Stimulated activated naive CD8-positive, alpha-beta T cell treated with anti-CD3 and anti-CD28 coated beads, Interleukin-15, Interleukin-2, amounts not matched to agents 100 ng/mL and 50 ng/mL, for 24 hours (primary cell): ENCODE data around the gene ASCC3.
"Not testable (repeated sequence)": the region's sequence is repeated elsewhere in the genome, so short reads cannot be mapped to it uniquely, and the experiment has no call there.

ENCODE experiments used
- H3K27ac Mint-ChIP-seq: one replicate; pipeline ENCODE4 v1.8.0; 2021; ENCODE audit warnings: mild to moderate bottlenecking, mixed read lengths
- H3K27me3 Mint-ChIP-seq: one replicate; pipeline ENCODE4 v1.8.0; 2021; ENCODE audit warnings: mixed read lengths
- H3K36me3 Mint-ChIP-seq: one replicate; pipeline ENCODE4 v1.8.0; 2021; ENCODE audit warnings: low read depth, mixed read lengths
- H3K4me1 Mint-ChIP-seq: one replicate; pipeline ENCODE4 v1.8.0; 2021; ENCODE audit warnings: low read depth, mixed read lengths
- H3K4me3 Mint-ChIP-seq: one replicate; pipeline ENCODE4 v1.8.0; 2021; ENCODE audit warnings: mild to moderate bottlenecking, mixed read lengths
- H3K9me3 Mint-ChIP-seq: one replicate; pipeline ENCODE4 v1.8.0; 2021; ENCODE audit warnings: mixed read lengths

The ASCC3 gene

DNA sequence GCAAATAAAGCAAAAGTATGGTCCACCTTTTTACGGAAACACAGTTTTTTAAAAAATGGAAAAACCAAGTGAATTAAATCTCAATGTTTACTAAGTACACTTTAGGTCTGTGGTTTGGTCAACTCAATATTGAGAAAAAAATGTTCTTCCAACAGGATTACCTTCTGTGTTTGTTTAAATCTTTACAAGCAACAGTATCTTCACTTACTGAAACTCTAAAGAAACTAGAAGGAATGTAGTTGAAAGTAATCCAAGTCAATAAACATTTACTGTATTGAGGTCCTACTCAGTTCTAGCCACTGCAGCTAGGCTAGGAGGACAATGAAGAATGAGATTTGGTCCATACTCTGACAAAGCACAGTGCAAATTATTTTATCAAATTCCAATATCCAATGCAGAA, 80.1 kb downstream of the ASCC3 start:
- Mint-ChIP-seq H3K9me3 (no peaks in the 10 kb centered on the region), H3K4me3 (no peak overlapping the region), H3K27ac (no peak overlapping the region), H3K36me3 (peaks cover 52% of the 10 kb centered on the region), H3K27me3 (no peaks in the 10 kb centered on the region), H3K4me1 (no peaks in the 10 kb centered on the region)

DNA sequence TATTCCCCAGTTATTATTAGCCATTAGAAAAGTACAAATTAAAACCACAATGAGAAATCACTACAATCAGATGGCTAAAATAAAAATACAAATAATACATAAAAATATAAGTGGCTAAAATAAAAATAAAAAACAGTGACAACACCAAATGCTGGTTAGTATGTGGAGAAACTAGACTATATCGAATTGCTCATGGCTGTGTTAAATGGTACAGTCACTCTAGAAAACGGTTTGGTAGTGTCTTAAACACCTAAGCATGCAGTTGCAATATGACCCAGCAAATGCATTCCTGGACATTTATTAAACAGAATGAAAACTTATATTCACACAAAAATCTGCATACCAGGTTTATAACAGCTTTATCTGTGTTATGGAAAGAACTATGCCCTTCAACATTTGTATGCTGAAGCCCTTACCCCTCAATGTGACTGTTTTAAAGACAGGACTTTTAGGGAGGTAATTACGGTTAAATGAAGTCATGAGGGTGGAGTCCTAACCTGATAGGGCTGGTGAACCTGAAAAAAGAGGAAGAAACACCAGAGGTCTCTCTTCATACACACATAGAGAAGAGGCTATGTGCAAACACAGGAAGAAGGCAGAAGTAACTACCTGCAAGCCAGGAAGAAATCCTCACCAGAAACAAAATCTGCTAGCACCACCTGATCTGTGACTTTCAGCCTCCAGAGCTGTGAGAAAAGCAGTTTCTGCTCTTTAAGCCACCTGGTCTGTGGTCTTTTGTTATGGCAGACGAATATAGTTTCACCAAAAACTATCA, 84.9 kb downstream of the ASCC3 start:
- no peak overlapping the region for H3K4me3 Mint-ChIP-seq
- H3K36me3 Mint-ChIP-seq: peaks cover 62% of the 10 kb centered on the region
- H3K27ac Mint-ChIP-seq: no peak overlapping the region
- H3K27me3 Mint-ChIP-seq: no peaks in the 10 kb centered on the region
- no peaks in the 10 kb centered on the region for H3K4me1 Mint-ChIP-seq
- no peaks in the 10 kb centered on the region for H3K9me3 Mint-ChIP-seq

DNA sequence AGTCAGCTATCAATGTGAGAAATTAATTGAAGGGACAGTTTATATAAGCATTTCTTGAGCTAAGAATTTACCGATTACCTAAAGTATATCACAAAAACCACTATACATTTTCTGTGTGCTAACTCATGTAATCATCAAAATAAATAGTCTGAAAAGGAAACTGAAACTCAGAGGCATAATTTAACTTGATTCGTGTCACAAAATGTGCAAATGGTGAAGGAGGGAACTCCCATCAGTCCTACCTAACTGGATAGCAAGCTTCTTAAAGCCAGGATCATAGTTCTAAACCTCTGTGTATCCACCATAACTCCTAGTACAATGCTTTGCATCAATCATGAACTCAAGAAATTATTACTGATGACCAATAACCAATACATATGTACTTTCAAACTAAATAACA, 91.0 kb downstream of the ASCC3 start:
- Mint-ChIP-seq H3K4me1 (peaks cover 5% of the 10 kb centered on the region), H3K27me3 (no peaks in the 10 kb centered on the region), H3K36me3 (peaks cover 55% of the 10 kb centered on the region), H3K4me3 (no peak overlapping the region), H3K9me3 (no peaks in the 10 kb centered on the region), H3K27ac (no peak overlapping the region)

DNA sequence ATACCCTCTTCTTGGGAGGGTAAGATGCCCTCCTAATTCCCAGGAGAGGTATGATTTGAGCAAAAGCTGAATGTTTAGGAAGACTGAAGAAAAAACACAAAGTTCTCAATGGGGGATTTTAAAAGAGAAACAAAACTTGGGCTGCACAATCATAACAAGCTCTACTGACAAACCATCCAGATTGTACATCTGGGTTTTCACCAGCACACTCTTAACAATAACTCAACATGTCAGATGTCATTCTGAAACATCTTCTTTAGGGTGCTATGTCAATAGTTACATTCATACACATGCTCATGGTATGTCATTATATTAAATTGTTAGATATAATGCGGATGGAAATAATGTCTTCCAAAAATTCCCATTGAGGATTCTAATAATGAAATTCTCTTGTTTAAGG, 95.1 kb downstream of the ASCC3 start:
- peaks cover 57% of the 10 kb centered on the region for H3K36me3 Mint-ChIP-seq
- H3K9me3 Mint-ChIP-seq: no peaks in the 10 kb centered on the region
- H3K4me3 Mint-ChIP-seq: no peak overlapping the region
- H3K27me3 Mint-ChIP-seq: no peaks in the 10 kb centered on the region
- peaks cover 5% of the 10 kb centered on the region for H3K4me1 Mint-ChIP-seq
- no peak overlapping the region for H3K27ac Mint-ChIP-seq

DNA sequence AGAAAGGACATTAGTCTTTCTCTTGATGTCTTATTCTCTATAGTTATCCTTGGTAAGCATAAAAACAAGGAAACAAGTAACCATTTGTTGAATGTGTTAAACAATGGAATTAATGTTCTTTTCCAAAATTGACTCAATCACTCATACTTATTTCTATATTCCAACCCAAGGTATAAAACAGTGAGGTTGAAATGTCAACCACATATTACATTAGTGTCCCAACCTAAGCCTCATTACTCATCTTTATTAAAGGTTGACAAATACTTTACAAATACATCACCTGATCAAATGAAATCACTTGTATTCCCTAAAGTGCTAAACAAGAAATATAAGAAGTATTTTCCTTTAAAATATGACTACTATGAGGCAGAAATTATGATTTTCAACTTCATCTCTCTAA, 100.5 kb downstream of the ASCC3 start:
- Mint-ChIP-seq H3K27me3 (no peaks in the 10 kb centered on the region), H3K36me3 (peaks cover 35% of the 10 kb centered on the region), H3K4me3 (no peak overlapping the region), H3K9me3 (no peaks in the 10 kb centered on the region), H3K4me1 (no peaks in the 10 kb centered on the region), H3K27ac (no peak overlapping the region)

DNA sequence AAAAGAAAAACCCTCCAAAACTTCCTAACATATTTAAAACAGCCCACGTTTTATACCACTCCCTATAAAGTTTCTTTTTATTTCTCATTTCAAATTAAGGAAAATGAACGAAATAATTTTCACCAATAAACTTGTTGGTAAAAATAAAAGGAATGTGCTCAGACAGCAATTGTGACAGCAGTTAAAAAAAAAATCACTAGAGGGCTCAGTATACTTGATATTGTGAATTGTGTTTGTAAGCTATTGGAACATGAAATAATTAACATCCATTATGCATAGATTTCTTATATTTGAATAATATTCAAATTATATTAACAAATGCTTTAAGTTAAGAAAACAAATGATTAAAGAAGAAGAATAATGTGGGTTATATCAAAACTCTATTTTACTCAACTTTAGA, 105.5 kb downstream of the ASCC3 start:
- Mint-ChIP-seq H3K27ac (no peak overlapping the region), H3K4me1 (no peaks in the 10 kb centered on the region), H3K4me3 (no peak overlapping the region), H3K9me3 (no peaks in the 10 kb centered on the region), H3K27me3 (no peaks in the 10 kb centered on the region), H3K36me3 (peaks cover 12% of the 10 kb centered on the region)

DNA sequence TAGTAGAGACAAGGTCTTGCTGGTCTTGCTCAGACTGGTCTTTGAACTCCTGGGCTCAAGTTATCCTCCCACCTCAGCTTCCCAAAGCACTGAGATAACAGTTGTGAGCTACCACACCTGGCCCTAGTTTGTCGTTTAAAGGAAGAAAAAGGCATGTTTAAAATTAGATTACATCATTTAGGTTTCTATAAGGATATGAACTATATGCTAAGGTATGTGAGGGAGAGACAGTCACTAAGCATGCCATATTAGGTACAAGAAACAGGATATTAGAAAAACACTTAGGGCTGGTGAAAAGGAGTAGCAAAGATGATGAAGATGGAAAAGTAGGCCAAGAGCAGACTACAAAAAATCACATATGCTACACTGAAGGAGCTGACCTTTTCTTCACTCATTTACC, 106.4 kb downstream of the ASCC3 start:
- no peaks in the 10 kb centered on the region for H3K27me3 Mint-ChIP-seq
- no peaks in the 10 kb centered on the region for H3K4me1 Mint-ChIP-seq
- peaks cover 20% of the 10 kb centered on the region for H3K36me3 Mint-ChIP-seq
- H3K27ac Mint-ChIP-seq: no peak overlapping the region
- no peak overlapping the region for H3K4me3 Mint-ChIP-seq
- no peaks in the 10 kb centered on the region for H3K9me3 Mint-ChIP-seq

DNA sequence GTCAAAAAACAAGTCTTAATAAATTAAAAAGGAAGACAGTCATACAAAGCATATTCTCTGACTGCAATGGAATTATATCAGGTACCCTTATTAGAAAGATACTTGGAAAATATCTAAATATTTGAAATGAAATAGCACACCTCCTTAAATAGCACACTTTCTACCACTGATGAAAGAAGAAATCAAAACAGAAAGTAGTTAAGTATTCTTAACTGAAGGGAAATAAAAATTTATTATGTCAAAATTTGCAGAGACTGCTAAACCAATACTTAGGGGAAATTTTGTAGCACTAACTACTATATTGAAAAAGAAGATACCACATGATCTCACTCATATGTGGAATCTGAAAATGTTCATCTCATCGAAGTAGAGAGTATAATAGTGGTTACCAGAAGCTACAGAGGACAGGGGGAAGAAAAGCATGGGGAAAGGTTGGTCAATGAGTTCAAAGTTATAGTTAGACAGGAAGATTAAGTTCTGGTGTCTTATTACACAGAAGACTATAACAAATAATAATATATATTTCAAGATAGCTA, 112.2 kb downstream of the ASCC3 start:
- Mint-ChIP-seq H3K4me1 (no peaks in the 10 kb centered on the region), H3K9me3 (peaks cover 4% of the 10 kb centered on the region), H3K36me3 (peaks cover 49% of the 10 kb centered on the region), H3K27ac (no peak overlapping the region), H3K4me3 (no peak overlapping the region), H3K27me3 (no peaks in the 10 kb centered on the region)

DNA sequence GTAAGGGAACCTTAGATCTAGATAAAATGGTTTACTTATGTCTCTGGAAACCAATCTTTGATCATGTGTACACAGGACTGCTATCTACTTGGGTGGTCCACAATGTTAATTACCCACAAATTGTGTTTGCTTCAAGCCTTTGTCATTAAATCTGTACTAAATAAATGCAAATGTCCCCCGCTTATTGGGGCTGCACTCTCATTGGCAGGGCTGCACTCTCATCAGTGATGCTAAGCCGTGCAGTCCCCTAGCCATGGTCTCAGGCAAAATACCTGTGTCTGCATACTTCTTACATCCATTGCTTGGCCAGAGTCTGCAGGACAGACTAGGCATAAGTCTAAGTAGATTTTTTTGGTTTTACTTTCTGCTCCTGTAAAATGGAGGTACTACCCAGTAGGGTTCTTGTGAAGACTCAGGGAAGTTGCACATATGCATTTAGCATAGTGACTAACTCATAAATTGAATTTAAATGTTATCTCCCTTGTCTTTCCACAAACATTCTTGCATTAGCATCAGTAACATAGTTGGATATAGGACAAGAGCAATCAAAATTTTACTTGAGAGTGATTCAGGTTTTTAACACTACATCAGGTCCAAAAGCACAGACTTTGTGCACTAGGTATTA, 117.4 kb downstream of the ASCC3 start:
- H3K27ac Mint-ChIP-seq: no peak overlapping the region
- peaks cover 13% of the 10 kb centered on the region for H3K9me3 Mint-ChIP-seq
- H3K36me3 Mint-ChIP-seq: peaks cover 85% of the 10 kb centered on the region
- H3K4me1 Mint-ChIP-seq: no peaks in the 10 kb centered on the region
- no peak overlapping the region for H3K4me3 Mint-ChIP-seq
- no peaks in the 10 kb centered on the region for H3K27me3 Mint-ChIP-seq

DNA sequence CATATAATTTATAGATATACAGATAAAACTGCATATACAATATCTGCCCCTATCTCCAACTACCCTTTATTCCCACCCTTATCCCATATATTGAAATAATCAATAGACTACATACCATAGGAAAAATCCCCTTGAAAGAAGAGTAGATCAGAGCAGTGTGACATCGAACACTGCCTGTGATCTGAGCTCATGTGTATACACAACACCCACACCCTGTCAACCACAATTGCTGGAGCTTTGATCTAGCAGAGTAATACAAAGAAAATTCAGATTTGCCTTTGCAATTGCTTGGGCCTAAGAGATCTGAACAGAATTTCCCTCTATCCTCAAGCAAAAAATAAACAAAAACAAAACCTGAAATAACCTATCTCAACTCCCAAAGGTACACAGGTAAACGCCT, 119.3 kb downstream of the ASCC3 start:
- no peak overlapping the region for H3K27ac Mint-ChIP-seq
- H3K27me3 Mint-ChIP-seq: no peaks in the 10 kb centered on the region
- peaks cover 94% of the 10 kb centered on the region for H3K36me3 Mint-ChIP-seq
- H3K4me3 Mint-ChIP-seq: no peak overlapping the region
- H3K9me3 Mint-ChIP-seq: peaks cover 13% of the 10 kb centered on the region
- no peaks in the 10 kb centered on the region for H3K4me1 Mint-ChIP-seq

DNA sequence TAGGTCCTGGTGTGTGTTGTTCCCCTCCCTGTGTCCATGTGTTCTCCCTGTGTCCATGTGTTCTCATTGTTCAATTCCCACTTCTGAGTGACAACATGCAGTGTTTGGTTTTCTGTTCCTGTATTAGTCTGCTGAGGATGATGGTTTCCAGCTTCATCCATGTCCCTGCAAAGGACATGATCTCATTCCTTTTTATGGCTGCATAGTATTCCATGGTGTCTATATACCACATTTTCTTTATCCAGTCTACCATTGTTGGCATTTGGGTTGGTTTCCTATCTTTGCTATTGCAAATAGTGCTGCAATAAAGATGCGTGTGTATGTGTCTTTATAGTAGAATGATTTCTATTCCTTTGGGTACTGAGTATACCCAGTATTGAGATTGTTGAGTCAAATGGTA, 122.7 kb downstream of the ASCC3 start:
- not testable (repeated sequence) for H3K27ac Mint-ChIP-seq, H3K4me1 Mint-ChIP-seq, H3K9me3 Mint-ChIP-seq, H3K27me3 Mint-ChIP-seq, H3K4me3 Mint-ChIP-seq
- peaks cover 78% of the 10 kb centered on the region for H3K36me3 Mint-ChIP-seq

DNA sequence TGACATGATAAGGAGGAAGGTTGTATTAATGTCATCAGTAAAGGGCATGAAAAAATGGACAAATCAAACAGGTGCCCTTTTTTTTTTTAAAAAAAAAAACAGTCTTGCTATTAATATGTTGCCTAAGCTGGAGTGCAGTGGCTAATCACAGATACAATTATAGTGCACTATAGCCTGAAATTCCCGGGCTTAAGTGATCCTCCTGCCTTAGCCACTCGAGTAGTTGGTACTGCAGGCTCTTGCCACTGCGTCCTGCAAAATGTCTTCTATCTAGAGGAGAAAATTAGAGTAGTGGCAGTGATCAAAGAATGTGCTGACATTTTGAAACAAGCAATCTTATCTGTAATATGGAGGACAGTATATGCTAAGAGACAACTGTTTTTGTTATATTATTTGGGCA, 127.7 kb downstream of the ASCC3 start:
- Mint-ChIP-seq H3K36me3 (peaks cover 47% of the 10 kb centered on the region), H3K27ac (no peak overlapping the region), H3K9me3 (no peaks in the 10 kb centered on the region), H3K27me3 (no peaks in the 10 kb centered on the region), H3K4me3 (no peak overlapping the region), H3K4me1 (no peaks in the 10 kb centered on the region)

DNA sequence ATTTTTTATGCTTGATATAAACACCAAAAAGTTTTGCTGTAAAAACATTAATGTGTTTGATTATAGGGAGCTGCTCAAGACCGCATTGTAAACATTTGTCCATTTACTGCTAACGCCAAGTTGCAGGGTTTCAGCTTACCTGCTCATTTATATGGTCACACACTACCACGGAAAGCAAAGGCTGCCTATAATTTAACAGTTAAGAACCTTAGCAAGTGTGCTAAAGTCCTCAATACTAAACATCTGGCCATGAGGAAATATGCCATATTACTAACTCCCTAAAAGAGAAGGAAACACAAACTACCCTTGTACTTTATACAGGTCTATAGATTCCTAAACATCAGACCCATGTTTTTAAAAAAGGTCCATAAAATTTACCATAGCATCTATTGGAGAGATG, 129.5 kb downstream of the ASCC3 start:
- Mint-ChIP-seq H3K36me3 (peaks cover 38% of the 10 kb centered on the region), H3K4me3 (no peak overlapping the region), H3K27me3 (no peaks in the 10 kb centered on the region), H3K27ac (no peak overlapping the region), H3K9me3 (no peaks in the 10 kb centered on the region), H3K4me1 (no peaks in the 10 kb centered on the region)

DNA sequence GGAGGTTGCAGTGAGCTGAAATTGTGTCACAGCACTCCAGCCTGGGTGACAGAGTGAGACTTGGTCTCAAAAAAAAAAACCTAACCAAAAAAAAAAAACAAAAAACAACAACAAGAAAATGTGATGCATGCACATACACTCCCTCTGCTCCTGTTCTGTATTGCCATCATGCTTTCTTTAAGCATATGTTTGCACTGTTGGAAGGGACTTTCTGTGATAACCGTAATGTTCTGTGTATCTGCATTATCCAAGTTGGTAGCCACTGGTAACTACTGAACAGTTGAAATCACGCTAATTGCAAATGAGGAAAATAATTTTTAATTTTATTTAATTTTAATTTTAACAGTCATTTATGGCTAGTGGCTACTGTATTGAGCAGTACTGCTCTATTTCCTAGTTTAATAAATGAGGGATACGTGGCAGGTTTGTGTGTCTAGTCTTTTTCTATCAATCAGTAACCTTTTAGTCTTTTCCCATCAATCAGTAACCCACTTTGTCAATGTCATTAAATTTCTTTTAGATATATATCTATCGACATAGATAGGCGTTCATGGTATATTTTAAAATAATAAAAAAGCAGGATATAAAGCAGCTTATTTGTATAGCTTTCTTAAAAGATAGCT, 135.6 kb downstream of the ASCC3 start:
- Mint-ChIP-seq H3K27ac (no peak overlapping the region), H3K27me3 (no peaks in the 10 kb centered on the region), H3K36me3 (peaks cover 40% of the 10 kb centered on the region), H3K4me1 (peaks cover 2% of the 10 kb centered on the region), H3K4me3 (no peak overlapping the region), H3K9me3 (peaks cover 12% of the 10 kb centered on the region)

DNA sequence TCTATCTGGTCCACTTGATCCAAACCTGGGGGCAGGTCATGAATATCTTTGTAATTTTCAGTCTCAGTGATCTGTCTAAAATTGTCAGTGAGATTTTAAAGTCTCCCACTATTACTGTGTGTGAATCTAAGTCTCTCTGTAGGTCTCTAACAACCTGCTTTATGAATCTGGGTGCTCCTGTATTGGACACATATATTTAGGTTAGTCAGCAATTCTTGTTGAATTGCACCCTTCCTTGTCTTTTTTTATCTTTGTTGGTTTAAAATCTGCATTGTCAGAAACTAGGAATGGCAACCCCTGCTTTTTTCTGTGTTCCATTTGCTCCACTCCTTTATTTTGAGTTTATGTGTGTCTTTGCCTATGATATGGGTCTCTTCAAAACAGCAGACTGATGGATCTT, 140.7 kb downstream of the ASCC3 start:
- Mint-ChIP-seq H3K4me3 (no peak overlapping the region), H3K4me1 (peaks cover 9% of the 10 kb centered on the region), H3K27me3 (no peaks in the 10 kb centered on the region), H3K9me3 (peaks cover 21% of the 10 kb centered on the region), H3K36me3 (peaks cover 42% of the 10 kb centered on the region), H3K27ac (no peak overlapping the region)
